ENCODE results near the gene DHX34.
"Not testable (repeated sequence)": the region's sequence is repeated elsewhere in the genome, so short reads cannot be mapped to it uniquely, and the experiment has no call there.

DHX34 gene

GRCh38 chr19:47331931-47332547 lies 17.1 kb upstream of the DHX34 start, which contains the start of gene C5AR2:
TSS of gene C5AR2 (plus strand) at chr19:47332175. CDS start at chr19:47340800, 8,625 bp downstream.
- no peak for DNase-seq

DNA sequence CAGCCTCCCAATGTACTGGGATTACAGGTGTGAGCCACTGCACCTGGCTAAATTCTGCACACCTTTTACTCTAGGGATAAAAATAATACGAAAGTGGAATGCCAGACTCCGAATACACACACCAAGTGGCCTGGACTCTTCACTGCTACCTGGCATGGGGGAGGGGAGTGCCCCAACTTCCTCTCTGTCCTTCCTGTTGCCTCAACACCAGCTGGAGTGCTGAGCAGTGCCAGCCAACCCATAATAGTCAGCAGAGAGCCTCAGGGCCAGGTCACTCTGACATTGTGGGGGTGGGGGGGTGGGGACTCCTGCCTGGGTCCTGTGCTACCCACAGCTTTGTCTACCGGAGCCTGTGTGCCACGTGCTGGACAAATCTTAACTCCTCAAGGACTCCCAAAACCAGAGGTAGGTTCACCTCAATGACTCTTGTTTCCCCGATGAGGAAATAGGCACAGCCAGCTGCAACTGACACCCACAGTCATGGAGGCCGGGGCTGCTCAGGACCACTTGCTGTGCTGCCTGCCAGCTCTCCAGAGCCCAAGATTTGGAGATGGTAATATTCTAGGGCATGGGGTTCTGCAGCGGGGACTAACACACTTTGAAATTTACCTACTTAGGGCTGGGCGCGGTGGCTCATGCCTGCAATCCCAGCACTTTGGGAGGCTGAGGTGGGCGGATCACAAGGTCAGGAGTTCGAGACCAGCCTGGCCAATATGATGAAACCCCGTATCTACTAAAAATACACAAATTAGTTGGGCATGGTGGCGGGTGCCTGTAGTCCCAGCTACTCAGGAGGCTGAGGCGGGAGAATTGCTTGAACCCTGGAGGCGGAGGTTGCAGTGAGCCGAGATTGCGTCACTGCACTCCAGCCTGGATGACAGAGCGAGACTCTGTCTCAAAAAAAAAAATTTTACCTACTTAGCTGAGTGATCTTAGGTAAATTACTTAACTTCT lies 12.1 kb upstream of the DHX34 start:
- DNase-seq, result not testable (repeated sequence)

- no peak for DNase-seq
These were observed 9.8 kb upstream of the DHX34 start for GRCh38 chr19:47339196-47339880.

DNA sequence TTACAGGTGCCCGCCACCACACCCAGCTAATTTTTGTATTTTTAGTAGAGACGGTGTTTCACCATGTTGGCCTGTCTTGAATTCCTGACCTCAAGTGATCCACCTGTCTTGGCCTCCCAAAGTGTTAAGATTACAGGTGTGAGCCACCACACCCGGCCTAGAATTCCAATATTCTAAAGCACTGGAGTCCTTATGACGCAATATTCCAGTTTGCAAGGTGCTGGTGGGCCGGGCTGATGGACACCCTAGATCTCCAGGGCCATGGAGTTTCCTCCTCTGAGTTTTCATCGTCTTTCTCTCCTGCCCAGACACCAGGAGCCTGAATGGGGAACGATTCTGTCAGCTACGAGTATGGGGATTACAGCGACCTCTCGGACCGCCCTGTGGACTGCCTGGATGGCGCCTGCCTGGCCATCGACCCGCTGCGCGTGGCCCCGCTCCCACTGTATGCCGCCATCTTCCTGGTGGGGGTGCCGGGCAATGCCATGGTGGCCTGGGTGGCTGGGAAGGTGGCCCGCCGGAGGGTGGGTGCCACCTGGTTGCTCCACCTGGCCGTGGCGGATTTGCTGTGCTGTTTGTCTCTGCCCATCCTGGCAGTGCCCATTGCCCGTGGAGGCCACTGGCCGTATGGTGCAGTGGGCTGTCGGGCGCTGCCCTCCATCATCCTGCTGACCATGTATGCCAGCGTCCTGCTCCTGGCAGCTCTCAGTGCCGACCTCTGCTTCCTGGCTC lies 8.5 kb upstream of the DHX34 start:
- no peak for DNase-seq

- DNase-seq, result no peak
These were observed 7.4 kb upstream of the DHX34 start for GRCh38 chr19:47341734-47342133.

GRCh38 chr19:47343194-47343802 lies 5.8 kb upstream of the DHX34 start:
- DNase-seq, result no peak

GRCh38 chr19:47344425-47344824 lies 4.7 kb upstream of the DHX34 start:
- DNase-seq, result no peak

GRCh38 chr19:47346024-47346423 lies 3.1 kb upstream of the DHX34 start:
- DNase-seq, result not testable (repeated sequence)

GRCh38 chr19:47350630-47351029 lies 1.5 kb downstream of the DHX34 start:
- DNase-seq, result no peak

DNA sequence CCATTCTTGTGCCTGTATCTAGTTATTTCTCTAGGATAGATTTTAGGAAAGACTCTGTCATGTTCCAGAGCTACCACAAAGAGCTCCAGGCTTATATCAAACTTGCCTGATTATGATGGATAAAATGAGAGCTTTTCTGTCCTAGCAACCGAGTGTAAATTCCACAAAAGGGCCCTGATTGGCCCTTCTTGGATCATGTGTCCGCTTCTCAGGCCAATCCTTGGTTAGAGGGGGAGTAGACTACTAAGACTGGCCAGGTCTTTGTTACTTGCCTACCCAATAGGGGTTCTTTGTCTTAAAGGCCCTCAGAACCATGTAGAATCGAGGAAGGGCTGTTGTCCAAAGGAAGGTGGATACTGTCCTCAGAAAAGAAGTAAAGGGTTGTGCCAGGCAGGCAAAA lies 2.4 kb downstream of the DHX34 start:
- no peak for DNase-seq

- DNase-seq, result no peak
These were observed 3.0 kb downstream of the DHX34 start for GRCh38 chr19:47352095-47352494.

- DNase-seq, result no peak
These were observed 4.2 kb downstream of the DHX34 start for GRCh38 chr19:47353307-47353712.

DNA sequence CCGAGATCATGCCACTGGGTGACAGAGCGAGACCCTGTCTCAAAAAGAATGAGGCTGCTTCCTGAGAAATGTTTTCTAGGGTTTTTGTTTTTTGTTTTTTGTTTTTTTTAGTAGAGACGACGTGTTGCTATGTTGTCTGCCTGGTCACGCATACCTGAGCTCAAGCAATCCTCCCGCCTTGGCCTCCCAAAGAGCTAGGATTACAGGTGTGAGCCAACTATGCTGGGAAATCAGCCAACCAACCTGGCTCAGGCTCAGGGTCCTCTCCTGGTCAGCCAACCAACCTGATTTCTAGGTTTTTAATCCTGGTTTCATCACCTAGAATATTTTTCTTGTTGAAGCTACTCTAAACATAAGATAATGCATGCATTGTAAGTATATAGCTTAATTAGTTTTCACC lies 7.8 kb downstream of the DHX34 start:
- DNase-seq, result no peak

DNA sequence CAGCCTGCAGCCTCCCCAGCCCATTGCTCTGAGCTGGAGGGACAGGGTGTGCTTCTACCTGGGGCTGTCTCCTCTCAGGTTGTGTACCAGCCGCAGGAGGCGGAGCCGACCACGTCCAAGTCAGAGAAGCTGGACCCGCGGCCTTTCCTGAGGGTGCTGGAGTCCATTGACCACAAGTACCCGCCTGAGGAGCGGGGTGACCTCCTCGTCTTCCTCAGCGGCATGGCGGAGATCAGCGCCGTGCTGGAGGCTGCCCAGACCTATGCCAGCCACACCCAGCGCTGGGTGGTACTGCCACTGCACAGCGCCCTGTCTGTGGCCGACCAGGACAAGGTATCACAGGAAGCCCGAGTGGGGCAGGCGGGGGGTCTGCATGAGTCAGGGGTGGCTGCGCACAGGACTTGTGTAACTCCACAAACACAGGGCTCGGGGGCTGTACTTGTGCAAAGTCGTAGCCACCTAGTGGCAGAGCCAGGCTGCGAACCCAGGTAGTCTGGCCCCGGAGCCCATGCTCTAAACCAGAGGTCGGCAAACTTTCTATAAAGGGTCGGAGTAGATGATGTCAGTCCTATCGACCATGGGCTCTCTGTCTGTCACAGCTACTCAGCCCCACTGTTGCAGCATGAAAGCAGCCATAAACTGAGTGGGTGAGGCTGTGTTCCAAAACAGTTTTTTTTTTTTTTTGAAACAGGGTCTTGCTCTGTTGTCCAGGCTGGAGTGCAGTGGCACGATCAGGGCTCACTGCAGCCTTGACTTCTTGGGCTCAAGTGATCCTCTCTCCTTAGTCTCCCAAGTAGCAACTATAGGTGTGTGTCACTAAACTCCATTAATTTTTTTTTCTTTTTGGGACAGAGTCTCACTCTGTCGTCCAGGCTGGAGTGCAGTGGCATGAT lies 8.9 kb downstream of the DHX34 start:
- DNase-seq, result no peak

DNA sequence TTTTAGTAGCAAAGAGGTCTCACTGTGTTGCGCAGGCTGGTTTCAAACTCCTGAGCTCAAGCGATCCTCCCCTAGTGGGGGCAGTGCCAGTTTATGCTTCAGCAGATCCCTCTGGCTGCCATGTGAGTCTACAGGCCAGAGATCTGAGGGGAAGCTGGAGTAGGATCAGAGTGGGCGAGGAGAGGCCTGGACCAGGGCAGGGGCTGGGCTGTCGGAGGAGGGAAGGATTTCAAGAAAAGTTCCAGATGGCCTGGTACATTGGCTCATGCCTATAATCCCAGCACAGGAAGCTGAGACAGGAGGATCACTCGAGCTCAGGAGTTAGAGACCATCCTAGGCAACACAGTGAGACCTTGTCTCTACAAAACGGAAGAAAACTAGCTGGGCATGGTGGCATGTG lies 9.8 kb downstream of the DHX34 start:
- no peak for DNase-seq

DNA sequence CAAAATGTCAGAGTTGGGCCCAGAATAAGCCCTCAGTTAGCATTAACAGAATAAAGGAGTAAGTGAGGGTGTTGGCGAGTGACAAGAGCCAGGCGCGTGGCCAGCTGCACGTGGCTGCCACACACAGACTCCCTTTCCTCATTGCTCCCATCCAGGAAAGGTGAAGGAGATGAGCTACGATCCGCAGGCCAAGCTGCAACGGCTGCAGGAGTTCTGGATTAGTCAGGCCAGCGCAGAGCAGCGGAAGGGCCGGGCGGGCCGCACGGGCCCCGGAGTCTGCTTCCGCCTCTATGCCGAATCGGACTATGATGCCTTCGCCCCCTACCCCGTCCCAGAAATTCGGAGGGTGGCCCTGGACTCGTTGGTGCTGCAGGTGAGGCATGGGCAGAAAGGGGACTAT lies 13.2 kb downstream of the DHX34 start:
- no peak for DNase-seq

DNA sequence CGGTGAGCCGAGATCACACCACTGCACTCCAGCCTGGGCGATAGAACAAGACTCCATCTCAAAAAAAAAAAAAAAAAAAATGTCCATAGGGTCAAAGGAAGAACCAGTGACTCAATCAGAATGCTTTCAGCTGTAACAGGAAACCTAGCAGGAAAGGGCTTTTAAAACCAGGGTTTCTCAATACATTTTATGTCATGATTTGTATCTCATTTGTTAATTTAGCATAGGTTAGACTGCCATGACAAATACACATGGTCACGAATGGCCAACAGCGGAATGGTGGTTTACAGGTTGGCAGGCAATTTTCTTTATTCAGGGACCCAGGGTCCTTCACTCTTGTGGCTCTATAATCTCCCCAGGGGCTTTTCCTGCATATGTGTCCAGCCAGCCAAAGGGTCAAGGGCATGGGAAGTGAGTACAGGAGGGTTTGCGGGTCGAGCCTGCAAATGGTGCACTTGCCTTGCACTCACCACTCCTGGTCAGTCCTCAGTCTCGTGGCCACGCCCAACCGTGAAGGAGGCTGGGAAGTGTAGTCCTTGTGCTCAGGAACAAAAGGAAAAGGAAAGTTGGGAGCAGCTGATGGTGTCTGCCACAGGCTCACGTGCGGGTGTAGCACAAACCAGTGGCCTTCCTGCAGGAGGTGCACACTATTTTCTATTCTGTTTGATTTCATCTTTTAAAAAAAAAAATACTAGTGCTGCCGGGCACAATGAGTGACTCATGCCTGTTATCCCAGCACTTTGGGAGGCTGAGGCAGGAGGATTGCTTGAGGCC lies 14.8 kb downstream of the DHX34 start:
- DNase-seq, result no peak

- DNase-seq, result not testable (repeated sequence)
These were observed 16.3 kb downstream of the DHX34 start for GRCh38 chr19:47365455-47365854.

DNA sequence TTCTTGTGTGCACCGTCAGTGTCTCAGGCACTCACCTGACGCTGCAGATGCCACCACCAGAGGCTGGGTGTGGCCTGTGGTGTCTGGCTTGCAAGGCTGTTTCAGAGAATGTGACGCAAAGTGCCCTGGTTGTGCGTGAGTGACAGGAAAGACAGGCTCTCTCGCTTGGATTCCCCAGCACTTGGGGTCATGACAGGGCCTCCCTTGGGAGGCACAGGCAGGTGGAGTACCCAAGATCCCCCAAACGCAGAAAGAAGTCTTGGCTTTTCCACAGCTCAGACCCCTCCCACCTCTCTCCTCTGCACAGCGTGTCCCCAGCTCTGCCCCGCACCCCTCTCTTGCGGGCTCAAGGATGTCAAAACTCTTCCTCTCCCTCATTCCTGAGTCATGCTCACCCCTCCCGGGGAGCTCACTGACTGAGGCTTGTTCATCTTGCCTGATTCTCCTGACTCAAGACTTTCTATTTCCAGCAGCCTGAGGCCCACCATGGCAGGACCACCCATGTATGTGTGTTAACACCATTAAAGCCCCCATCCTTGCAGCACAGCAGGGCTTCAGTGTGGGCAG lies 21.0 kb downstream of the DHX34 start:
- DNase-seq, result no peak

GRCh38 chr19:47371261-47371660 lies 22.1 kb downstream of the DHX34 start:
- no peak for DNase-seq
